WTC11 (cell line): ENCODE measurements around the gene USP22. TPM values are rescaled to one million over a fixed set of nuclear protein-coding genes. Genes with fewer than 3 reads are reported as not detected.

Experiments
- ATAC-seq: fragments of 200-7000 bp; cut with Tn5 transposase; 2 replicates; pipeline ENCODE4 v1.10.0; 2021; ENCODE audit warnings: mild to moderate bottlenecking, moderate library complexity
- CTCF ChIA-PET: fragments of 300-600 bp; sonication (Branson Sonifier 250); formaldehyde crosslinking; loops from one replicate; lab custom pipeline; 2021; ENCODE audit warnings: antibody characterized with exemption; lab: Charles Lee
- POLR2A ChIA-PET: fragments of 350-600 bp; sonication (Branson Sonifier 250); formaldehyde crosslinking; loops from one replicate; lab custom pipeline; 2021; ENCODE audit warnings: antibody characterized with exemption; lab: Charles Lee
- DNase-seq: peaks from one replicate; pipeline ENCODE4 v3.0.0; 2021; ENCODE audit warnings: low spot score
- H3K27ac Mint-ChIP-seq: 2 replicates; pipeline ENCODE4 v1.8.0; 2021; ENCODE audit warnings: mixed read lengths
- H3K27me3 Mint-ChIP-seq: 2 replicates; pipeline ENCODE4 v1.8.0; 2021; ENCODE audit warnings: low read depth, mild to moderate bottlenecking, moderate library complexity, mixed read lengths
- H3K36me3 Mint-ChIP-seq: 2 replicates; pipeline ENCODE4 v1.8.0; 2021; ENCODE audit warnings: mixed read lengths
- H3K4me1 Mint-ChIP-seq: 2 replicates; pipeline ENCODE4 v1.8.0; 2022; ENCODE audit warnings: mixed read lengths
- H3K4me3 Mint-ChIP-seq: 2 replicates; pipeline ENCODE4 v1.8.0; 2021; ENCODE audit warnings: mild to moderate bottlenecking, moderate library complexity, mixed read lengths
- H3K9me3 Mint-ChIP-seq: 2 replicates; pipeline ENCODE4 v1.8.0; 2021; ENCODE audit warnings: mixed read lengths
- CTCF ChIP-seq: fragments of 200-600 bp; IDR thresholded peaks from 2 replicates; pipeline ENCODE4 v1.8.0; 2022; ENCODE audit warnings: antibody characterized with exemption
- E2F4 ChIP-seq: sonication (generic); formaldehyde crosslinking; IDR thresholded peaks from 2 replicates; pipeline ENCODE4 v1.8.1; 2022; ENCODE audit warnings: low read depth, mild to moderate bottlenecking, moderate library complexity, missing genetic modification reagents, borderline replicate concordance
- ELF4 ChIP-seq: sonication (generic); formaldehyde crosslinking; IDR thresholded peaks from 2 replicates; pipeline ENCODE4 v1.8.1; 2022; ENCODE audit warnings: low read depth, mild to moderate bottlenecking, moderate library complexity, missing genetic modification reagents
- EMX1 ChIP-seq: fragments of 250-450 bp; sonication (Bioruptor Pico); IDR thresholded peaks from 2 replicates; pipeline ENCODE4 v1.8.0; 2021; ENCODE audit warnings: mild to moderate bottlenecking
- FOXK1 ChIP-seq: sonication (generic); formaldehyde crosslinking; IDR thresholded peaks from 2 replicates; pipeline ENCODE4 v1.8.0; 2022; ENCODE audit warnings: mild to moderate bottlenecking, moderate library complexity, missing genetic modification reagents
- GTF2I ChIP-seq: fragments of 250-450 bp; sonication (Bioruptor Pico); conservative IDR thresholded peaks from 2 replicates; pipeline ENCODE4 v1.4.0; 2021; ENCODE audit warnings: mild to moderate bottlenecking
- OVOL2 ChIP-seq: fragments of 250-450 bp; sonication (Bioruptor Pico); IDR thresholded peaks from 2 replicates; pipeline ENCODE4 v1.9.0; 2021; ENCODE audit warnings: mild to moderate bottlenecking, borderline replicate concordance
- PREB ChIP-seq: sonication (generic); formaldehyde crosslinking; IDR thresholded peaks from 2 replicates; pipeline ENCODE4 v1.8.1; 2022; ENCODE audit warnings: mild to moderate bottlenecking, missing genetic modification reagents, moderate library complexity, borderline replicate concordance
- RORB ChIP-seq: fragments of 250-450 bp; sonication (Bioruptor Pico); IDR thresholded peaks from 2 replicates; pipeline ENCODE4 v1.9.0; 2021; ENCODE audit warnings: mild to moderate bottlenecking
- STAT6 ChIP-seq: sonication (generic); formaldehyde crosslinking; conservative IDR thresholded peaks from 2 replicates; pipeline ENCODE4 v1.8.1; 2023; ENCODE audit warnings: mild to moderate bottlenecking, low read depth, missing genetic modification reagents, moderate library complexity
- TCF7 ChIP-seq: sonication (generic); formaldehyde crosslinking; IDR thresholded peaks from 2 replicates; pipeline ENCODE4 v1.8.0; 2022; ENCODE audit warnings: mild to moderate bottlenecking, low read depth, missing genetic modification reagents, moderate library complexity
- TP53 ChIP-seq: sonication (generic); formaldehyde crosslinking; IDR thresholded peaks from 2 replicates; pipeline ENCODE4 v1.8.1; 2023; ENCODE audit warnings: mild to moderate bottlenecking, missing genetic modification reagents
- ZBTB43 ChIP-seq: sonication (generic); formaldehyde crosslinking; IDR thresholded peaks from 2 replicates; pipeline ENCODE4 v1.8.1; 2023; ENCODE audit warnings: mild to moderate bottlenecking, missing genetic modification reagents
- ZNF219 ChIP-seq: sonication (generic); formaldehyde crosslinking; IDR thresholded peaks from 2 replicates; pipeline ENCODE4 v1.8.0; 2023; ENCODE audit warnings: missing genetic modification reagents, mild to moderate bottlenecking, borderline replicate concordance
- ZNF423 ChIP-seq: fragments of 250-450 bp; sonication (Bioruptor Pico); IDR thresholded peaks from 2 replicates; pipeline ENCODE4 v2.1.2; 2022; ENCODE audit warnings: mild to moderate bottlenecking, moderate library complexity
- ZNF512 ChIP-seq: sonication (generic); formaldehyde crosslinking; IDR thresholded peaks from 2 replicates; pipeline ENCODE4 v1.8.1; 2022; ENCODE audit warnings: missing genetic modification reagents, borderline replicate concordance
- ZNF671 ChIP-seq: fragments of 250-450 bp; sonication (Bioruptor Pico); IDR thresholded peaks from 2 replicates; pipeline ENCODE4 v1.8.0; 2021; ENCODE audit warnings: mild to moderate bottlenecking
- total RNA-seq: library from RNA; stranded (reverse); gene quantifications from 3 replicates; pipeline ENCODE4 v1.2.3, GENCODE V29; 2021
- TF ChIP-seq, protein P1 (sequence below): sonication (generic); formaldehyde crosslinking; IDR thresholded peaks from 2 replicates; pipeline ENCODE4 v1.8.1; 2023; ENCODE audit warnings: mild to moderate bottlenecking, missing genetic modification reagents, moderate library complexity
- TF ChIP-seq, protein P2 (sequence below): sonication (generic); formaldehyde crosslinking; IDR thresholded peaks from 2 replicates; pipeline ENCODE4 v1.8.0; 2022; ENCODE audit warnings: mild to moderate bottlenecking, missing genetic modification reagents

USP22 gene
- total RNA-seq, 1 experiment from 2014 or later: 289 TPM

DNA sequence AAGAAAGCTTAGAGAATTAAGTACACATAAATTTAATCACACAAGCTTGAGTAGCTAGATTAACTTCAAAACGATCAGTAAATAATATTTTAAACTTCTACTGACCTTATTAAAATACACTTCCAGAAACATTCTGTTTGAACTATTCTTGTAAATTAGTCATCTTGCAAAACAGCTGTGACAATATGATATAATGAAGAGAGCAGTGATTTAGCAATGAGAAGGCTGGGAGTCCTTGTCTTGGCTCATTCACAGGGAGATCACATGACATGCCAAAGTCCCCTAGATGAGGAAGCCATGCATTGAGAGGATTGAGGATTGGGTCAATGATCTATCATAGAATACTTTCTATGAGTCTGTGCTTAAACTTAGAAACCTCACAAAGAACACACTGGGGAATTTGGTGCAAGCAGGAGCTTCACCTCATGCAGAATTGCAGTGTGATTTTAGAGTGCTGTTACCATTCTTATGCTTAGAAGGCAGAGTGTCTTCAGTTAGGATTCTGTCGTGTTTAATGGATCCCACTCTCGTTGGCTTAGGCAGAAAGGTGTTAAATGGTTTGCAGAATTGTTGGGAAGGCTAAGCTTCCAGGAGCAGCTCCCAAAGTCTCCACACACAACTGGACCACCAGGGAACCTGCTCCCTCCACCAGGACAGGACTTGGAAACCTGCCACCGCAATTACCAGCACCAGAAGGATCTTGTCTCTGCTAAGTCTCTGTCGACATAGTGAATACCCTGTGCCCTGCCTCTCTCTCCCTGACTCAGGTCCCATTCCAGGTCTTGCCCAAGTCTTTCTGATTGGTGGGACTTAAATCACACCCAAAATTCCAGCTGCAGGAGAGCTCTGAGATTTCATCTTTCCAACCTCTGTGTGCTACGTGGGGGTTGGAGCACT, 87.1 kb downstream of the USP22 start:
- TF ChIP-seq TCF7: no peak
- TF ChIP-seq ZNF671 (CRISPR knock-in tag): no peak
- no peak for TF ChIP-seq PREB (CRISPR knock-in tag)
- TF ChIP-seq FOXK1 (CRISPR knock-in tag): no peak
- TF ChIP-seq ZNF219 (CRISPR knock-in tag): no peak
- no peak for TF ChIP-seq TP53 (CRISPR knock-in tag)
- TF ChIP-seq E2F4: no peak
- TF ChIP-seq CTCF: no peak
- TF ChIP-seq, protein P1, sequence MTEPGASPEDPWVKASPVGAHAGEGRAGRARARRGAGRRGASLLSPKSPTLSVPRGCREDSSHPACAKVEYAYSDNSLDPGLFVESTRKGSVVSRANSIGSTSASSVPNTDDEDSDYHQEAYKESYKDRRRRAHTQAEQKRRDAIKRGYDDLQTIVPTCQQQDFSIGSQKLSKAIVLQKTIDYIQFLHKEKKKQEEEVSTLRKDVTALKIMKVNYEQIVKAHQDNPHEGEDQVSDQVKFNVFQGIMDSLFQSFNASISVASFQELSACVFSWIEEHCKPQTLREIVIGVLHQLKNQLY (CRISPR knock-in tag): no peak
- no peak for TF ChIP-seq ZNF512
- no peak for TF ChIP-seq OVOL2 (CRISPR knock-in tag)
- TF ChIP-seq, protein P2, sequence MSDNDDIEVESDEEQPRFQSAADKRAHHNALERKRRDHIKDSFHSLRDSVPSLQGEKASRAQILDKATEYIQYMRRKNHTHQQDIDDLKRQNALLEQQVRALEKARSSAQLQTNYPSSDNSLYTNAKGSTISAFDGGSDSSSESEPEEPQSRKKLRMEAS (CRISPR knock-in tag): no peak
- no peak for TF ChIP-seq ELF4
- no peak for TF ChIP-seq EMX1 (CRISPR knock-in tag)
- Mint-ChIP-seq H3K36me3 (peaks cover 21% of the 10 kb centered on the region), H3K27ac (no peak overlapping the region), H3K9me3 (no peaks in the 10 kb centered on the region), H3K27me3 (no peaks in the 10 kb centered on the region), H3K4me3 (no peak overlapping the region), H3K4me1 (peaks cover 9% of the 10 kb centered on the region; the same call in 1 of the 2 replicates)
- CTCF ChIA-PET: no interaction called here
- POLR2A ChIA-PET: no interaction called here
- ATAC-seq (no peak), DNase-seq (no peak)

GRCh38 chr17:20954794-20955193, 88.0 kb downstream of the USP22 start:
- no peak for ATAC-seq
- no peaks in the 10 kb centered on the region for H3K27me3 Mint-ChIP-seq
- H3K9me3 Mint-ChIP-seq: no peaks in the 10 kb centered on the region
- DNase-seq: no peak
- no peak overlapping the region for H3K4me3 Mint-ChIP-seq
- H3K4me1 Mint-ChIP-seq: peaks cover 9% of the 10 kb centered on the region; the same call in 1 of the 2 replicates
- H3K27ac Mint-ChIP-seq: no peak overlapping the region
- H3K36me3 Mint-ChIP-seq: peaks cover 21% of the 10 kb centered on the region
- POLR2A ChIA-PET: no interaction called here
- CTCF ChIA-PET: no interaction called here
- TF ChIP-seq ZNF423 (no peak), ZBTB43 (no peak), RORB (CRISPR knock-in tag) (no peak), EMX1 (CRISPR knock-in tag) (no peak), STAT6 (CRISPR knock-in tag) (no peak), ZNF512 (no peak), GTF2I (CRISPR knock-in tag) (no peak)
- TF ChIP-seq, protein P2 (CRISPR knock-in tag): no peak
